Activated naive CD8-positive, alpha-beta T cell treated with anti-CD3 and anti-CD28 coated beads, Interleukin-2, amount 10 ng/mL, durations not matched to agents 7 days and 5 days (primary cell): Measurements from ENCODE around the gene SLC25A5. TPM values are rescaled to one million over a fixed set of nuclear protein-coding genes. Genes with fewer than 3 reads are reported as not detected.
"Not testable (repeated sequence)": the region's sequence is repeated elsewhere in the genome, so short reads cannot be mapped to it uniquely, and the experiment has no call there.

Experiments used
- ATAC-seq: fragments of 150-1000 bp; cut with Tn5 transposase; one replicate; pipeline ENCODE4 v1.10.0; 2021; ENCODE audit warnings: low read depth, moderate library complexity
- POLR2A ChIA-PET: fragments of 350-600 bp; sonication (Branson Sonifier 250); formaldehyde crosslinking; loops from one replicate; lab custom pipeline; 2021; ENCODE audit warnings: antibody characterized with exemption; lab: Charles Lee
- DNase-seq: peaks from one replicate; pipeline ENCODE4 v3.0.0; 2021
- H3K27ac Mint-ChIP-seq: one replicate; pipeline ENCODE4 v1.8.0; 2022; ENCODE audit warnings: mild to moderate bottlenecking, mixed read lengths
- H3K27me3 Mint-ChIP-seq: one replicate; pipeline ENCODE4 v1.8.0; 2022; ENCODE audit warnings: mild to moderate bottlenecking, moderate library complexity, mixed read lengths
- H3K36me3 Mint-ChIP-seq: one replicate; pipeline ENCODE4 v1.8.0; 2021; ENCODE audit warnings: mild to moderate bottlenecking, mixed read lengths
- H3K4me1 Mint-ChIP-seq: one replicate; pipeline ENCODE4 v1.8.0; 2021; ENCODE audit warnings: mixed read lengths
- H3K4me3 Mint-ChIP-seq: one replicate; pipeline ENCODE4 v1.8.0; 2022; ENCODE audit warnings: mild to moderate bottlenecking, moderate library complexity, mixed read lengths
- H3K9me3 Mint-ChIP-seq: one replicate; pipeline ENCODE4 v1.8.0; 2021; ENCODE audit warnings: mixed read lengths
- total RNA-seq, 2 experiments: library from RNA; stranded (reverse); gene quantifications; one replicate each; pipeline ENCODE4 v1.2.3, GENCODE V29; 2021

The SLC25A5 gene
- 100 to 1,000 TPM; 321 to 325 TPM for total RNA-seq

DNA sequence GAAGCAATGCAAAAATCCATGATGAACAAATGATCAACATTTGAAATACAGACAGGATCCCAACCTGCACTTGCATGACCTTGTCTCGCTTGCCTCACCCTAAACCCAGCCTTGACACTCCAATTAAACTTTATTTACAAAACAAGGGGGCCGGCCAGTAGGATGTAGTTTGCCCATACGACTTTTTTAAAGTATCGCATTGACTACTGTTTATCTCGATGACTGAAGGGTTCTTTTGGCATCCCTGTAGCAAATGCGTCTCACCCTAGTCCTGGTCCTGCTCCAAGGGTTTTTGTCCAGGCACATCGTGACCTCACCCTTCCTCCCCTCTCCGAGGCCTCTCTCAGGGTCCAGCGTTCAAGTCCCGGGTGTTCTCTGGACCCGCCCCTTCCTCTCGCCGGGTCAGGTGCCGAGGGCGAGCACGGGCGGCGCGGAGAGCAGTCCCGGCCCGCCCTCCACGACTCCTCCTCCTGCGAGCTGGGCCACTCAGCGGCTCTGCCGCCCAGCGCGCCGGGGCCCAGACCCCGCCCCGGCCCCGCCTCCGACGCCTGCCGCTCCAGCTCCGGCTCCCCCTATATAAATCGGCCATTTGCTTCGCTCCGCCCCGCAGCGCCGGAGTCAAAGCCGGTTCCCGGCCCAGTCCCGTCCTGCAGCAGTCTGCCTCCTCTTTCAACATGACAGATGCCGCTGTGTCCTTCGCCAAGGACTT is at the start of gene SLC25A5:
Gene SLC25A5 (plus strand): TSS at position 603 of the 709 bp plus-strand sequence. CDS start 72 bp downstream, at position 675.
- no peaks in the 10 kb centered on the region for H3K27me3 Mint-ChIP-seq
- peak within 1 kb of the TSS; percentile 94 for H3K27ac Mint-ChIP-seq
- H3K9me3 Mint-ChIP-seq: no peaks in the 10 kb centered on the region
- H3K4me1 Mint-ChIP-seq: peaks cover 7% of the 10 kb centered on the region
- peak; percentile 86 for DNase-seq
- POLR2A ChIA-PET: interaction anchor here (0.6 to 2.0 kb wide), 13 partner anchors 10 to 1093 kb away, joined by 3 to 12 read pairs (median 4); partner anchors contain the start of genes CUL4B, NKRF and UBE2A
- peak; percentile 87 for ATAC-seq
- peak within 1 kb of the TSS; percentile 84 for H3K4me3 Mint-ChIP-seq
- H3K36me3 Mint-ChIP-seq: peaks cover 3% of the 10 kb centered on the region

DNA sequence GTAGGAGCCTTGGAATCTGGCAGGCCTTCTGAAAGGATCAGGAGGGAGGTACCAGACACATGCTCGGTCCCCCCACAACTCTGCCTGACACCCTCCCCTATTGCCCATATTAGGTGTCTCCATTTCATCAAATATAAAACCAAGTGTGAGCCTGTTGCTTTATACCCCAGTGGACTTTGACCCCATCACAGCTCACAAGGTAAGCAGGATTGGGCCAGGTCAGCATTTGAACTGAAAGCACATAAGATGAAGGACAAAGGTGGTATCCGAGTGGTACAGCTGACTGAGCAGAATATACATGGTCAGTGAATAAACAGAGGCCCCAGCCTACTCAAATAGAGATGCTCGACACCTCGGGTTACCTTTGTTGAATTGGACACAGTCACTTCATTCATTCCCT is 49.1 kb upstream of the SLC25A5 start:
- POLR2A ChIA-PET: no interaction called here
- no peaks in the 10 kb centered on the region for H3K27me3 Mint-ChIP-seq
- no peaks in the 10 kb centered on the region for H3K9me3 Mint-ChIP-seq
- no peaks in the 10 kb centered on the region for H3K4me1 Mint-ChIP-seq
- ATAC-seq (no peak), DNase-seq (no peak)
- no peaks in the 10 kb centered on the region for H3K36me3 Mint-ChIP-seq
- no peak overlapping the region for H3K27ac Mint-ChIP-seq
- no peak overlapping the region for H3K4me3 Mint-ChIP-seq

DNA sequence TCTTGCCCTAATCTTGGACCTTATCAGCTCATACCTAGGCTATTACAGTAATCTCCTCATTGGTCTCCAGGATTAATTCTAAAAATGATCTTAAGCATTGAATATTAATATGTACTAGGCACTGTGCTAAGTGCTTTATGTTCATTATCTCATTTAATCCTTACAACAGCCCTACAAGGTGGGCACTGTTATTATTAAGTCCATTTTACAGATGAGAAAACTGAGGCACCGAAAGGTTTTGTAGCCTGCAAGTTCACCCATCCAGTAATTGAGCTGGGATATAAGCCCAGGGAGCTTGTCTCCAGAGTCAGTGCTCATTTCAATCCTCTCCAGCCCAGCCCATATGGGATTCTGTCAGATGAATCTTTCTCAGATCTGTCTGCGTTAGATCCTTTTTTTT is 48.3 kb upstream of the SLC25A5 start:
- ATAC-seq: no peak
- H3K9me3 Mint-ChIP-seq: no peaks in the 10 kb centered on the region
- H3K36me3 Mint-ChIP-seq: no peaks in the 10 kb centered on the region
- no peak for DNase-seq
- no peak overlapping the region for H3K27ac Mint-ChIP-seq
- POLR2A ChIA-PET: interaction anchor here (0.8 kb wide), 1 partner anchor 47 kb away, joined by 3 read pairs; no protein-coding TSS in a partner anchor
- no peak overlapping the region for H3K4me3 Mint-ChIP-seq
- H3K4me1 Mint-ChIP-seq: no peaks in the 10 kb centered on the region
- no peaks in the 10 kb centered on the region for H3K27me3 Mint-ChIP-seq

DNA sequence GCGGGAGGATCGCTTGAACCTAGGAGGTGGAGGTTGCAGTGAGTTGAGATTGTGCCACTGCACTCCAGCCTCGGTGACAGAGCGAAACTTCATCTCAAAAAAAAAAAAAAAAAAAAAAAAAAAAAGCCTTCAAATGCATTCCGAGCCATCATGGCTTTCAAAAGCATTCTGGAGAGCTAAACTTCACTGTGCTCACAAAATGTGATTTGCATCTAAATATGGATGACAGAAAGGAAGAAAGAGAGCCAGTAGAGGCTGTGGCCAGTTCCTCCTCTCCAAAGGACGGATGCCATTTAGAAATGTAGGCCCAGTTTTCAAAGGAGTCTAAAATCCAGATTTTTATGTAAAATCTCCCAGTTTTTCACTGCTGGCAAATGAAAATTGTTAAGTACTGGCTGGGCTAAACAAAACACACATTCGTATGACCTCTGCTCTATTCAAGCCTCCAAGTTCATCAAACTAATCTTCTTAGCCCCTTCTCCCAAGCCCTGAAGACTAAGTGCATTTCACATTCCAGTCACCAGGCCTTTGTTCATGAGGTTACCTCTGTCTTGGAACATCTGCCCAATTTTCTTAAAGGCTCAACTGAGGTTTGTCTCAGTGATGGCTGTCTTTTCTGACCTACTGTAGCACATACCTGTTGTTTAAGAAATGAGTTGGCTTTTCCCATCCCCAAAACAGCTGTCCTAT is 47.1 kb upstream of the SLC25A5 start:
- POLR2A ChIA-PET: no interaction called here
- Mint-ChIP-seq H3K27ac (no peak overlapping the region), H3K4me1 (peaks cover 3% of the 10 kb centered on the region), H3K27me3 (no peaks in the 10 kb centered on the region), H3K9me3 (no peaks in the 10 kb centered on the region), H3K36me3 (no peaks in the 10 kb centered on the region), H3K4me3 (no peak overlapping the region)
- ATAC-seq (no peak), DNase-seq (no peak)

DNA sequence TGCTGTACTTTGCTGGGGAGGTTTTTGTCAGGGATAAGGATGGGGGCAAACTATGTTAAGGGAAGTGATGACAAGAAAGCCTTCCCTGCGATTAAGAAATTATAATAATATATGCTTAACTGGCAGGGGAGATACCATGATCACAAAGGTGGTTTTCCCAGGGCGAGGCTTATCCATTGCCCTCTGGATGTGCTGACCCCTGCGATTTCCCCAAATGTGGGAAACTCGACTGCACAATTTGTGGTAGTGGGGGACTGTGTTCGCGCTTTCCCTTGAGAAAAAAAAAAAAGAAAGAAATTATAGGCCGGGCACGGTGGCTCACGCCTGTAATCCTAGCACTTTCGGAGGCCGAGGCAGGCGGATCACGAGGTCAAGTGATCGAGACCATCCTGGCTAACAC is 44.6 kb upstream of the SLC25A5 start:
- peaks cover 15% of the 10 kb centered on the region for H3K4me1 Mint-ChIP-seq
- ATAC-seq (no peak), DNase-seq (no peak)
- H3K4me3 Mint-ChIP-seq: no peak overlapping the region
- POLR2A ChIA-PET: no interaction called here
- no peaks in the 10 kb centered on the region for H3K27me3 Mint-ChIP-seq
- H3K9me3 Mint-ChIP-seq: no peaks in the 10 kb centered on the region
- no peaks in the 10 kb centered on the region for H3K36me3 Mint-ChIP-seq
- no peak overlapping the region for H3K27ac Mint-ChIP-seq

DNA sequence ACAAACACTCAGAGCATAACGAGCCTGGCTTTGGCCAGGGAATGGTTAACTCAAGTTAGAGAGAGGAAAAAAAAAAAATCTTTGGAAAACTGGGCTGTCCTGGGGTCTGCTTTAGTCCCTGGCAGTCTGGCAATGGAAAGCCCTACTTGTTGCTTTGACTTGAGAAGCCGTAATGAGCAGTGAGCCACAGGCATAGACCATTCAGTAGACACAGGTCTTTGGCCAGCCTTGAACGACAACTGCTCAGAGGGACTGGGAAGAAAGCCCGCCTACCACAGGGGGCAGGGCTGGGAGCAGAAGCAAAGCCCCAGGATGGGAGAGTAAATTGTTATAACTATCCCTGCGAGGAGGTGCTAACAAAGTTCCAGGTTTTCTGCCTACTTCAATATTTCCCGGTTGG is 43.2 kb upstream of the SLC25A5 start:
- Mint-ChIP-seq H3K27ac (no peak overlapping the region), H3K4me3 (no peak overlapping the region), H3K4me1 (peaks cover 15% of the 10 kb centered on the region), H3K36me3 (no peaks in the 10 kb centered on the region), H3K9me3 (no peaks in the 10 kb centered on the region), H3K27me3 (no peaks in the 10 kb centered on the region)
- ATAC-seq (no peak), DNase-seq (no peak)
- POLR2A ChIA-PET: interaction anchor here (0.5 kb wide), 1 partner anchor 7 kb away, joined by 3 read pairs; no protein-coding TSS in a partner anchor

DNA sequence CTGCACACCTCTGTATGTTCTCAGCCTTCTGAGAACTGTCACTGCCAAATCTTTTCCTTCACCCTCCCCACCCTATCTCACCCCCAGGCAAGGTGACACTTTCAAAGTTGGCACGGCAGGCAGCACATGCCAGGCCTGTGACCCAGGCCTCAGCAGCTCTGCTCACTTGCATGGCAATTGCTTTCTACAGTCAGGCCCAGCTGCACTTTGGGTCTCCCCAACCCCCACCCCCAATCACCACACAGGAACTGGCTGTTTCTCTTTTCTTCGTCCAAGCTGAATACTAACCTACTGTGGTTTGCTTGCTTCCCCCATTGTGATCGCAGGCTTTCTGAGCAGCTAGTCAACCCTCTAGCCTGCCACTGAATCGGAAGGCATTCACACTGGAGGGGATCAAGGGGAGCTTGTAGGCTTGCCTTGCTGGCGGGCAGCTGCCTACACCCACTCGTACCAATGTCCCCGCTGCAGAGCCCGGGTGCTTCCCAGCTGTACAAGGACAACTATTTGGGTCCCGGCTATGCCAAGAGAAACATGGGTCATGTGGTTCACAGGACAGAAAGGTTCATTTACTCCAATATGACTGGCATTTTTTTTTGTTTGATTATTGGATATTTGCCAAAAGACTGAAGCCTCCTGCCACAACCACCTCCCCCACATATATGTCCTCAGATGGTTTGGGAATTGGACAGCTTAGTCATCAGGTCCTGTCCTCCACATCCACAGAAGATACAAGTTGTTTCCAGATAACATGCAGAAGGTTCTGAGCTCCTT is 41.0 kb upstream of the SLC25A5 start:
- no peaks in the 10 kb centered on the region for H3K36me3 Mint-ChIP-seq
- H3K27ac Mint-ChIP-seq: peak overlapping the region; percentile 89
- peak; percentile 80 for ATAC-seq
- peak; percentile 39 for DNase-seq
- POLR2A ChIA-PET: interaction anchor here (0.9 to 1.6 kb wide), 2 partner anchors 41 to 42 kb away, joined by 3 to 12 read pairs; partner anchors contain the start of gene SLC25A5
- H3K4me3 Mint-ChIP-seq: peak overlapping the region; percentile 65
- no peaks in the 10 kb centered on the region for H3K9me3 Mint-ChIP-seq
- no peaks in the 10 kb centered on the region for H3K27me3 Mint-ChIP-seq
- H3K4me1 Mint-ChIP-seq: peaks cover 15% of the 10 kb centered on the region

DNA sequence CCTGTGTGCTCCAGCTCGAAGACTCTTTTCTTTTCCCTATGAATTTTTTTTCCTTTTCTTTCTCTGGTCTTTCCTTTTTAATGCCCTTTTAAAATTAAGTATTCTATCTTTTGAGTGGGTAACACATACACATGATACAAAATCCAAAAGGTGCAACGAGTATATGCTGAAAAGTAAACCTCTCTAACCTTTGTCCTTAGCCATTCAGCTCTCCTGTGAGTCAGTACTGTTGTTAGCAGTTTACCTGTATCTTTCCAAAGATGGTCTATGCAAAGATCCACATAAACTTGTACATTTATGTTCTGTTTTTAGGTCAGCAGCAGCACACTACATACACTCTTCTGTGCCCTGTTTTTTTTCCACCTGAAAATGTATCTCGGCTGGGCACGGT is 40.5 kb upstream of the SLC25A5 start:
- peak overlapping the region; percentile 89 for H3K27ac Mint-ChIP-seq
- POLR2A ChIA-PET: interaction anchor here (1.6 kb wide), 1 partner anchor 40 kb away, joined by 12 read pairs; the partner anchor contains the start of gene SLC25A5
- no peaks in the 10 kb centered on the region for H3K27me3 Mint-ChIP-seq
- DNase-seq (no peak), ATAC-seq (no peak)
- H3K36me3 Mint-ChIP-seq: no peaks in the 10 kb centered on the region
- peak overlapping the region; percentile 65 for H3K4me3 Mint-ChIP-seq
- H3K9me3 Mint-ChIP-seq: no peaks in the 10 kb centered on the region
- H3K4me1 Mint-ChIP-seq: peaks cover 15% of the 10 kb centered on the region

DNA sequence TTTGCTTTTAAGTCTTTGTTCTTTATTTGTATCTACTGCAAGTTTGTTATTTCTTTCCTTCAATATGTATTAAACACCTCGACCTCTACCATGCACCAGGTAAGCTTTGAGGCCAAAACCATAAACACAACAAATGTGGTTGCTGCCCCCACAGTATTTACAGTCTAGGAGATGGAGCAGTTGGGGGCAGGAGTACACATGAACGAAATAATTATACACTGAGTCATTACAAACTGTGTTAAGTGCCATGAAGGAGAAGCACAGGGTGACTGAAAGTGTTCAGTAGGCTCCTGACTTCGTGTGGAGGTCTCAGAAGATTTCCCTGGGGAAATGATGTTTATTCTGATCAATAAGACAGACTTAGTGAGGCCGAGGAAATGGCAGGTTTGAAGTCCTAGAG is 38.8 kb upstream of the SLC25A5 start:
- POLR2A ChIA-PET: no interaction called here
- DNase-seq (no peak), ATAC-seq (no peak)
- Mint-ChIP-seq H3K27ac (no peak overlapping the region), H3K36me3 (peaks cover 8% of the 10 kb centered on the region), H3K4me1 (peaks cover 15% of the 10 kb centered on the region), H3K9me3 (no peaks in the 10 kb centered on the region), H3K4me3 (no peak overlapping the region), H3K27me3 (no peaks in the 10 kb centered on the region)

DNA sequence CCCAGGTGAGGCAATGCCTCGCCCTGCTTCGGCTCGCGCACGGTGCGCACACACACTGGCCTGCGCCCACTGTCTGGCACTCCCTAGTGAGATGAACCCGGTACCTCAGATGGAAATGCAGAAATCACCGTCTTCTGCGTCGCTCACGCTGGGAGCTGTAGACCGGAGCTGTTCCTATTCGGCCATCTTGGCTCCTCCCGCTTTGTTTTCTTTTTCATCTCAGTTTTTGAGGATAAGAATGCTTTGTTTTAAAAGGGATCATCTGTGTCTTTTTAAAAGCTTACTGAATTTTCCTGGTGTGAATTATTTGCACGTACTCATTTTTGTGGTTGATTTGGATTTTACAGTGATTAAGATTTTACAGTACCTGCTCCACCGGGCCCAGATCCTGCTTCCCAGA is 26.9 kb upstream of the SLC25A5 start:
- H3K9me3 Mint-ChIP-seq, H3K4me1 Mint-ChIP-seq, H3K36me3 Mint-ChIP-seq, POLR2A ChIA-PET, ATAC-seq, H3K27ac Mint-ChIP-seq, H3K4me3 Mint-ChIP-seq, DNase-seq, H3K27me3 Mint-ChIP-seq: not testable (repeated sequence)

DNA sequence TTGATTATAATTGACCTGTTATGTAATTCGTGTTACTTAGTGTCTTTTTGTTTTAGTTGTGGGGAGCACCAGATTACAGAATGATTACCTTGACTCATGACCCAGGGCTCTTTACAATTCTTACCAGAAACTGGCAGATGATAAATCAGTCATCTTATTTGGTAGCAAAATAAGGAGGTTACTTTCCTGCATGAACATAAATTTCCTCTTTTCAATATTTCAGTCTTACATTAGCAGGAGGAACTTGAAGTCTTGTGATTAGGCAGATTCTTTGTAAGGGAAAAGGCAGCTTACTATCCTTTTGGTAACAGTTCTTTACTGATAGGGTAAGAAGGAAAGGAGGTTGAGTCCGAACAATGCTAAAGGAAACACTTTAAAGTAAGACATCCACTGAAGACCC is 26.0 kb upstream of the SLC25A5 start:
- peaks cover 2% of the 10 kb centered on the region for H3K36me3 Mint-ChIP-seq
- H3K9me3 Mint-ChIP-seq: no peaks in the 10 kb centered on the region
- ATAC-seq (no peak), DNase-seq (no peak)
- H3K27ac Mint-ChIP-seq: no peak overlapping the region
- H3K27me3 Mint-ChIP-seq: no peaks in the 10 kb centered on the region
- peaks cover 1% of the 10 kb centered on the region for H3K4me1 Mint-ChIP-seq
- POLR2A ChIA-PET: no interaction called here
- no peak overlapping the region for H3K4me3 Mint-ChIP-seq

DNA sequence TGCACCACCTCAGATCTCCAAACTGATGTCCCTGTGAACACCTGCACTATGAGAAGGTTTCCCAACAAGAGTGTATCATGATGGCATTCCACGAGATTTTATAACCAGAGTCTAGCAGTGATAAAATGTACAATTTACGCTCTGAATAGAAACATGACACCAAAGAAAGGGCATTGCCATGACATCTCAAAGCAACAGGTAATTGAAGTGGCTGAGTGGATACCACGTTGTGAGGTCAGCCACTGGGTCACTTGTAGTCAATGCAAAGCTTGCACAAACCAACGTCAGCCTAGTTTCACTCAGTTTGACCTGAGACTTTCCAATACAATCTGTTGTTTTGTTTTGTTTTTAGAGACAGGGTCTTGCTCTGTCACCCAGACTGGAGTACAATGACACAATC is 15.0 kb upstream of the SLC25A5 start:
- Mint-ChIP-seq H3K9me3 (no peaks in the 10 kb centered on the region), H3K4me1 (no peaks in the 10 kb centered on the region), H3K4me3 (no peak overlapping the region), H3K27ac (no peak overlapping the region), H3K36me3 (no peaks in the 10 kb centered on the region), H3K27me3 (no peaks in the 10 kb centered on the region)
- POLR2A ChIA-PET: no interaction called here
- DNase-seq (no peak), ATAC-seq (no peak)

DNA sequence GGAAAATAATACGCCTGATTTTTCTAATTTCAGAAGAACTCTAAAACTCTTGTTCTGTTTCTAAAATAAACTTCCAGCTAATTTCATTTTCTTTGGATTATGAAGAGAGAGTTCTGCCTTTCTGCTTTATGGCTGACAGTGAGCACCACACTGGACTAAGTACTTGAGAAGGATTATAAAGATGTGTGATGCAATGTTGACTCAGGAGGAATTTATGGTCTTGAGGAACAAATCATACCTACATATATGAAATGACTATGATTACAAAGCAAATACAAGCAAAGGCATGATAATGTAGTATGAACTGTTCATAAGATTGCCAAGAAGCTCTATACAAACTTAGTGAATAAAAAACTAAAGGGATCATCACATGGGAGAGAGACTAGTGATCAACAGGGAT is 13.0 kb upstream of the SLC25A5 start:
- Mint-ChIP-seq H3K36me3 (no peaks in the 10 kb centered on the region), H3K4me1 (no peaks in the 10 kb centered on the region), H3K27ac (no peak overlapping the region), H3K27me3 (no peaks in the 10 kb centered on the region), H3K9me3 (no peaks in the 10 kb centered on the region), H3K4me3 (no peak overlapping the region)
- POLR2A ChIA-PET: no interaction called here
- ATAC-seq (no peak), DNase-seq (no peak)
